NOMO-1 treated with DMSO at 0.1 percent for 48 hours (cell line): ENCODE measurements around the gene IGFL2.
A peak's percentile ranks its signal among the peaks of the same experiment; 100 is the strongest.
"Not testable (repeated sequence)": the region's sequence is repeated elsewhere in the genome, so short reads cannot be mapped to it uniquely, and the experiment has no call there.

Experiments used
- DNase-seq: peaks from one replicate; lab custom pipeline; 2025; ENCODE audit not compliant: unreplicated experiment; lab: John Stamatoyannopoulos, UW

Gene IGFL2

GRCh38 chr19:46147791-46148288 lies at the start of gene IGFL2:
IGFL2 (plus strand) TSS chr19:46148238; CDS start chr19:46148279, 41 bp downstream.
- no peak for DNase-seq

- DNase-seq: no peak
Observed at GRCh38 chr19:46100344-46100743, 47.7 kb upstream of the IGFL2 start.

- DNase-seq: no peak
Observed at GRCh38 chr19:46101293-46101692, 46.7 kb upstream of the IGFL2 start.

- not testable (repeated sequence) for DNase-seq
Observed at GRCh38 chr19:46102333-46102732, 45.7 kb upstream of the IGFL2 start.

GRCh38 chr19:46107371-46107770 lies 40.7 kb upstream of the IGFL2 start:
- no peak for DNase-seq

GRCh38 chr19:46109876-46110275 lies 38.2 kb upstream of the IGFL2 start:
- DNase-seq: no peak

GRCh38 chr19:46111376-46111775 lies 36.7 kb upstream of the IGFL2 start:
- no peak for DNase-seq

- no peak for DNase-seq
Observed at GRCh38 chr19:46112527-46112926, 35.5 kb upstream of the IGFL2 start.

- DNase-seq: no peak
Observed at GRCh38 chr19:46113726-46114125, 34.3 kb upstream of the IGFL2 start.

- peak; percentile 16 for DNase-seq
Observed at GRCh38 chr19:46115396-46116106, 32.5 kb upstream of the IGFL2 start.

GRCh38 chr19:46116121-46116520 lies 31.9 kb upstream of the IGFL2 start:
- DNase-seq: no peak

GRCh38 chr19:46118136-46118535 lies 29.9 kb upstream of the IGFL2 start:
- no peak for DNase-seq

- peak; percentile 61 for DNase-seq
Observed at GRCh38 chr19:46124638-46125115, 23.4 kb upstream of the IGFL2 start, which contains the start of gene IGFL3. IGFL3 (minus strand) TSS chr19:46124688; CDS start chr19:46124649, 39 bp downstream.

GRCh38 chr19:46125447-46125846 lies 22.6 kb upstream of the IGFL2 start:
- no peak for DNase-seq

- no peak for DNase-seq
Observed at GRCh38 chr19:46126086-46126580, 21.9 kb upstream of the IGFL2 start.

GRCh38 chr19:46131485-46132143 lies 16.4 kb upstream of the IGFL2 start:
- no peak for DNase-seq

GRCh38 chr19:46132508-46133100 lies 15.4 kb upstream of the IGFL2 start:
- no peak for DNase-seq

- DNase-seq: peak; percentile 39
Observed at GRCh38 chr19:46133101-46133627, 14.9 kb upstream of the IGFL2 start.

- no peak for DNase-seq
Observed at GRCh38 chr19:46133777-46134241, 14.2 kb upstream of the IGFL2 start.

GRCh38 chr19:46134527-46134926 lies 13.5 kb upstream of the IGFL2 start:
- no peak for DNase-seq

- no peak for DNase-seq
Observed at GRCh38 chr19:46137915-46138473, 10.0 kb upstream of the IGFL2 start.
